ENCODE measurements around the gene POLE. TPM values are rescaled to one million over a fixed set of nuclear protein-coding genes. Genes with fewer than 3 reads are reported as not detected.

The POLE gene
- total RNA-seq, 1 experiment from 2014 or later, result 167 TPM

DNA sequence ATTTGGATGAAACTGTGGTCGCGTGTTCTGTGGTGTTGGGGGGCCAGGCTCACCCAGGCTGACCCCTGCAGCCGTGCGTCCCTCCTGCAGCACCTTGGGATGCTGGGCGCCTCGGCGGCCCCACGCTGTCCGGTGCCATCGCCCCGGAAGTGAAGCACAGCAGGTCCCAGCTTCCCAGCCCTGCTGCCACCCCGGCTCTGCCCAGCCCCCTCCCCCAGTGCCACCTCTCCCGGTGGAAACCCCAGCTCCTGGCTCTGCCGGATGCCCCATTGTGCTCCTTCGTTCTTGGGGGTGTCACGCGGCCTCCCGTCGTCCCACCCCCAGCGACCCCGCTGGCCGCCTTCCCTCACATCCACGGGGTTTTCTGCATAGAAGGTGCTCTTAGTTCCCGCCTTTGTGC, 102.0 kb downstream of the POLE start:
- Mint-ChIP-seq H3K36me3 (ENCODE audit: insufficient read depth, unreplicated experiment) (peaks cover 23% of the 10 kb centered on the region), H3K27ac (ENCODE audit: unreplicated experiment) (no peak overlapping the region), H3K9me3 (ENCODE audit: unreplicated experiment) (no peaks in the 10 kb centered on the region), H3K27me3 (ENCODE audit: insufficient read depth, unreplicated experiment) (no peaks in the 10 kb centered on the region), H3K4me3 (ENCODE audit: unreplicated experiment) (no peak overlapping the region), H3K4me1 (ENCODE audit: low read depth, unreplicated experiment) (no peaks in the 10 kb centered on the region)
- intact Hi-C loops (cut with micrococcal nuclease; ENCODE audit: unreplicated experiment), result no loop called here
- H3K9me3 ChIP-seq, result no peaks in the 10 kb centered on the region
- H3K4me1 ChIP-seq, result no peaks in the 10 kb centered on the region
- H3K4me3 ChIP-seq (ENCODE audit: low read depth, low read length), result no peak overlapping the region
- no peaks in the 10 kb centered on the region; the same call in 1 of the 2 replicates for H3K27me3 ChIP-seq (replicated peaks; ENCODE audit: control insufficient read depth, insufficient read depth, low read length)
- CTCF ChIA-PET, result no interaction called here
- BruUV-seq (replicated peaks), result no TSS peak
- POLR2A ChIA-PET, result no interaction called here
- no peaks in the 10 kb centered on the region; the same call in 1 of the 2 replicates for H3K36me3 ChIP-seq (ENCODE audit: control insufficient read depth, insufficient read depth, low read length)
- TF ChIP-seq, protein P1, sequence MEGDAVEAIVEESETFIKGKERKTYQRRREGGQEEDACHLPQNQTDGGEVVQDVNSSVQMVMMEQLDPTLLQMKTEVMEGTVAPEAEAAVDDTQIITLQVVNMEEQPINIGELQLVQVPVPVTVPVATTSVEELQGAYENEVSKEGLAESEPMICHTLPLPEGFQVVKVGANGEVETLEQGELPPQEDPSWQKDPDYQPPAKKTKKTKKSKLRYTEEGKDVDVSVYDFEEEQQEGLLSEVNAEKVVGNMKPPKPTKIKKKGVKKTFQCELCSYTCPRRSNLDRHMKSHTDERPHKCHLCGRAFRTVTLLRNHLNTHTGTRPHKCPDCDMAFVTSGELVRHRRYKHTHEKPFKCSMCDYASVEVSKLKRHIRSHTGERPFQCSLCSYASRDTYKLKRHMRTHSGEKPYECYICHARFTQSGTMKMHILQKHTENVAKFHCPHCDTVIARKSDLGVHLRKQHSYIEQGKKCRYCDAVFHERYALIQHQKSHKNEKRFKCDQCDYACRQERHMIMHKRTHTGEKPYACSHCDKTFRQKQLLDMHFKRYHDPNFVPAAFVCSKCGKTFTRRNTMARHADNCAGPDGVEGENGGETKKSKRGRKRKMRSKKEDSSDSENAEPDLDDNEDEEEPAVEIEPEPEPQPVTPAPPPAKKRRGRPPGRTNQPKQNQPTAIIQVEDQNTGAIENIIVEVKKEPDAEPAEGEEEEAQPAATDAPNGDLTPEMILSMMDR (IDR thresholded peaks at IDR 0.05; ENCODE audit: insufficient read depth in 1 of 2, low read depth in 1 of 2, low read length in 1 of 2, severe bottlenecking in 1 of 2, unreplicated experiment in 1 of 2), result no peak
- no peak for DNase-seq

GRCh38 chr12:132584429-132584828, 102.7 kb downstream of the POLE start:
- no peaks in the 10 kb centered on the region for H3K4me1 ChIP-seq
- H3K36me3 ChIP-seq (ENCODE audit: control insufficient read depth, insufficient read depth, low read length), result no peaks in the 10 kb centered on the region; the same call in 1 of the 2 replicates
- TF ChIP-seq, protein P1 (IDR thresholded peaks at IDR 0.05; ENCODE audit: insufficient read depth in 1 of 2, low read depth in 1 of 2, low read length in 1 of 2, severe bottlenecking in 1 of 2, unreplicated experiment in 1 of 2), result no peak
- CTCF ChIA-PET, result no interaction called here
- Mint-ChIP-seq H3K9me3 (ENCODE audit: unreplicated experiment) (no peaks in the 10 kb centered on the region), H3K27me3 (ENCODE audit: insufficient read depth, unreplicated experiment) (no peaks in the 10 kb centered on the region), H3K4me1 (ENCODE audit: low read depth, unreplicated experiment) (no peaks in the 10 kb centered on the region), H3K4me3 (ENCODE audit: unreplicated experiment) (no peak overlapping the region), H3K36me3 (ENCODE audit: insufficient read depth, unreplicated experiment) (peaks cover 29% of the 10 kb centered on the region), H3K27ac (ENCODE audit: unreplicated experiment) (no peak overlapping the region)
- POLR2A ChIA-PET, result no interaction called here
- H3K27me3 ChIP-seq (replicated peaks; ENCODE audit: control insufficient read depth, insufficient read depth, low read length), result no peaks in the 10 kb centered on the region; the same call in 1 of the 2 replicates
- H3K4me3 ChIP-seq (ENCODE audit: low read depth, low read length), result no peak overlapping the region
- BruUV-seq (replicated peaks), result no TSS peak
- DNase-seq, result no peak
- no peaks in the 10 kb centered on the region for H3K9me3 ChIP-seq
- intact Hi-C loops (cut with micrococcal nuclease; ENCODE audit: unreplicated experiment), result no loop called here

DNA sequence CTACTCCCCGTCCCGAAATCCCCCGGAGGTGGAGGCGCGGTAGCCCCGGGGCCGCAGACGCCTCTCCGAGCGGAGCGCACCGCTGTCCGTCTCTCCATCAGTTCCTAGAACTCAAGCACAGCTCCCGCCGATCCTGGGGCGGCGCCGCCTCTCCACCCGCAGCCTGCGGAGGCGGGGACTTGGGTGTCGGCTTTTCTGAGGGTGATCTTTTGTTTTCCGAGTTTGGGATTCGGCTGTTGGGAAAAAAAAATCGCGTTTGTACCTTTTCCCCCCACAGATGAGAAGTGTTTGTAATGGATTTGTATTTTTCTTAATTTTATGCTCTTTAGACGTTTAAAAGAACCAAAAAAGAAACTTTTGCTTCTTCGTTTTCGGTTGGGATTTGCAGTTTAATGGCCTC, 103.4 kb downstream of the POLE start:
- Mint-ChIP-seq H3K27me3 (ENCODE audit: insufficient read depth, unreplicated experiment) (no peaks in the 10 kb centered on the region), H3K4me3 (ENCODE audit: unreplicated experiment) (no peak overlapping the region), H3K9me3 (ENCODE audit: unreplicated experiment) (no peaks in the 10 kb centered on the region), H3K36me3 (ENCODE audit: insufficient read depth, unreplicated experiment) (peaks cover 30% of the 10 kb centered on the region), H3K27ac (ENCODE audit: unreplicated experiment) (no peak overlapping the region), H3K4me1 (ENCODE audit: low read depth, unreplicated experiment) (no peaks in the 10 kb centered on the region)
- Histone ChIP-seq H3K4me3 (ENCODE audit: low read depth, low read length) (no peak overlapping the region), H3K4me1 (no peaks in the 10 kb centered on the region), H3K27me3 (replicated peaks; ENCODE audit: control insufficient read depth, insufficient read depth, low read length) (no peaks in the 10 kb centered on the region; the same call in 1 of the 2 replicates), H3K36me3 (ENCODE audit: control insufficient read depth, insufficient read depth, low read length) (no peaks in the 10 kb centered on the region; the same call in 1 of the 2 replicates), H3K9me3 (no peaks in the 10 kb centered on the region)
- TSS peak; percentile 50 for BruUV-seq (replicated peaks)
- ChIA-PET POLR2A (no interaction called here), CTCF (no interaction called here)
- intact Hi-C loops (cut with micrococcal nuclease; ENCODE audit: unreplicated experiment), result no loop called here
- TF ChIP-seq, protein P1 (IDR thresholded peaks at IDR 0.05; ENCODE audit: insufficient read depth in 1 of 2, low read depth in 1 of 2, low read length in 1 of 2, severe bottlenecking in 1 of 2, unreplicated experiment in 1 of 2), result no peak
- DNase-seq, result no peak

Data from Caco-2 (cell line).